HG02610 (cell line): ENCODE data around the gene PRDM7.
"Not testable (repeated sequence)": the region's sequence is repeated elsewhere in the genome, so short reads cannot be mapped to it uniquely, and the experiment has no call there.

Source experiments
- ATAC-seq: cut with Tn5 transposase; IDR thresholded peaks from one replicate; pipeline ENCODE4 v1.9.1; 2021; ENCODE audit warnings: mild to moderate bottlenecking, moderate library complexity; ENCODE audit not compliant: unreplicated experiment

The PRDM7 gene

GRCh38 chr16:90077757-90078578 lies 837 bp upstream of the PRDM7 start:
- peak; percentile 20 for ATAC-seq

DNA sequence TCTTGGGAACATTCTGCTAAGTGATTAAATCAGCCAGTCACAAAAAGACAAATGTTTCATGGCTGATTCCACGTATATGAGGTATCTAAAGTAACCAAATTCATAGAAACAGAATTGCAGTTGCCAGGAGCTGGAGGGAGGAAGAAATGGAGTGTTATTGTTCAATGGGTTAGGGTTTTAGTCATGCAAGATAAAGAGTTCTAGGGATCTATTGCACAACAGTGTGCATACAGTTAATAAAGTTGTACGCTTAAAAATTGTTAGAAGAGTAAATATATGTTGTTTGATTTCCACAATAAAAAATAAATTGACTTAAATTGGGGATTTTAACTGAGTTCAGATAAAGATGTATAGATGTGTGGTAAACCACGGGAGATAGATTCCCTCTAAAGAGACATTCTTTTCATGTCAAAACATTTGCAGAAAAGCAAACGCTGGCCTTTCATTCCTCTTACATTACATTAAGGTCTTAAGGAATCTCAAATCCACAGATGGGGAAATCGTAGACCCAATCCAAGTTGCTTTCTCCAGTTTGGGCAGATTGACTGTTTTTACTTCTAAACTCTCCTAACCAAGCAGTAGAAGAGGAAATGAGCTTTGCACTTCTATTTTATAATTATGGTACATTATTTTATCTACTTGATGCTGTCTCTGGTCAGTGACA lies 4.6 kb downstream of the PRDM7 start:
- ATAC-seq, result no peak

GRCh38 chr16:90070440-90070839 lies 6.7 kb downstream of the PRDM7 start:
- ATAC-seq, result no peak

- no peak for ATAC-seq
Measured at GRCh38 chr16:90061437-90061836, 15.7 kb downstream of the PRDM7 start.

DNA sequence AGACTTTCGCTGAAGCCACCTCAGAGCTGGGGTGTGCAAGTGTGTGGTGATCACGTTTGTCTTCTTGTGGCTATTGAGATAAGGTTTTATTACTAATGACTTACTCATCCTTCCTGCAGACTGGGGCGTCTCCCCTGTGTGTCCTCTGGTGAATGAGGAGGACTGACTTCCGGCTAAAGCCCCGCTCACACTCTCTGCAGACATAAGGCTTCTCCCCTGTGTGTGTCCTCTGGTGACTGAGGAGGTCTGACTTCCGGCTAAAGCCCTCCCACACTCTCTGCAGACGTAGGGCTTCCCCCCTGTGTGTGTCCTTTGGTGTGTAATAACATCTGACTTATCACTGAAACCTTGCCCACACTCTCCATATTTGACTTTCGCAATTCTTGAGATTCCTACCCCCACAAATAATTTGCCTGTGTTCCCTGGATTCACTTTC lies 19.4 kb downstream of the PRDM7 start:
- no peak for ATAC-seq

DNA sequence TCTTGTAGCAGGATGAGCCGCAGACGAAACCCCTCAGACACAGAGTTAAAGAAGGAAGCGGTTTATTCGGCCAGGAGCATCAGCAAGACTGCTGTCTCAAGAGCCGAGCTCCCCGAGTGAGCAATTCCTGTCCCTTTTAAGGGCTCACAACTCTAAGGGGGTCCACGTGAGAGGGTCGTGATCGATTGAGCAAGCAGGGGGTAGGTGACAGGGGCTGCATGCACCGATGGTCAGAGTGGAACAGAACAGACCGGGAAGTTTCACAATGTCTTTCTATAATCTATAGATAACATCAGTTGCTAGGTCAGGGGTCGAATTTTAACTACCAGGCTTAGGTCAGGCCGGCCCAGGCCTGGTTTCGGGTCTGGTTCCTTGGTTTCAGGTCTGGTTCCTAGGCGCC lies 20.6 kb downstream of the PRDM7 start:
- ATAC-seq, result not testable (repeated sequence)

GRCh38 chr16:90055371-90055770 lies 21.8 kb downstream of the PRDM7 start:
- no peak for ATAC-seq

DNA sequence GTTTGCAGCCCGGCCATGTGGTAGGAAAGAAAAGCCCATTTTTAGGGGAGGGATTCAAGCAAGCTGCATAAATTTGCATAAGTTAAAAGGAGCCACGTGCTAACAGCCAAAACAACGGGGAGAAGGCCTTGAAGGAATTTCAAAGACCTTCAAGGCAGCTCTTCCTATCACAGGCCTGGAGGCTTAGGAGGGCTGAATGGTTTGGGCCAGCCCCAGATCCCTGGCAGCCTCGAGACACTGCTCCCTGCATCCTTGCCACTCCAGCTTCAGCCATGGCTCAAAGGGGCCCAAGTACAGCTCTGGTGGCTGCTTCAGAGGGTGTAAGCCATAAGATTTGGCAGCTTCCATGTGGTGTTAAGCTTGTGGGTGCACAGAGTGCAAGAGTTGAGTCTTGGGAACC lies 22.6 kb downstream of the PRDM7 start:
- ATAC-seq, result no peak

GRCh38 chr16:90053902-90054500 lies 23.1 kb downstream of the PRDM7 start:
- ATAC-seq, result no peak

DNA sequence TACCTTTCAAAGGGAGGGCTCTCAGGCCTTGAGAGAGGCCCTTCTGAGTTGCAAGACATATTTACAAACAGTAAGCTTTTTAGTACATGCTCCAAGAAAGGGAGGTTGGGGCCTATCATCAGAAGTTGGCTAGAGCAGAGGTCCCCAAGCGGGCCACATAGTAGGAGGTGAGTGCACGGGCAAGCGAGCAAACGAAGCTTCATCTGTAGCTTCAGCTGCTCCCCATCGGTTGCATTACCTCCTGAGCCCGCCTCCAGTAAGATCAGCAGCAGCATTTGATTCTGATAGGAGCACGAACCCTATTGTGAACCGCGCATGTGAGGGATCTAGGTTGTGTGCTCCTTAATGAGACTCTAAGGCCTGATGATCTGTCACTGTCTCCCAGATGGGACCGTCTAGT lies 26.2 kb downstream of the PRDM7 start:
- no peak for ATAC-seq

DNA sequence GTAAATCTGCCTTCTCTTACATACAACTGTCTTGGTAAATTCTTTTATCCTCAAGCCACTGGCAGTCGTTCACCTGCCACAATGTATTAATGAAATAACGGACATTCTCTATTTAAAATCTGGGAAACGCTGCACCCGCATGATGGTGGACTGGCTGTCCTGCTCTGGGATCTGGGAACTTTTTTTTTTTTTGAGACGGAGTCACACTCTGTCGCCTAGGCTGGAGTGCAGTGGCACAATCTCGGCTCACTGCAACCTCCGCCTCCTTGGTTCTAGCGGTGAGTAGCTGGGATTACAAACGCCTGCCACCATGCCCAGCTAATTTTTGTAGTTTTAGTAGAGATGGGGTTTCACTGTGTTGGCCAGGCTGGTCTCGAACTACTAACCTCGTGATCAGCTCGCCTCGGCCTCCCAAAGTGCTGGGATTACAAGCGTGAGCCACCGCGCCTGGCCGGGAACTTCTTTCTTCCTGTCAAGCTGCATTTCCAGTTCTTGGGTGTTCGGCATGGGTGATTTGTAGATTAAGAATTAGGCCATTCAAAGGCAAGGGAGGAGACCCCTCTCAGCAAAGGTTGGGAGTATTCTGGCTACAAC lies 28.3 kb downstream of the PRDM7 start:
- ATAC-seq, result no peak

- no peak for ATAC-seq
Measured at GRCh38 chr16:90048347-90048722, 28.8 kb downstream of the PRDM7 start.

GRCh38 chr16:90047714-90048346 lies 29.3 kb downstream of the PRDM7 start:
- no peak for ATAC-seq

GRCh38 chr16:90046971-90047713 lies 30.0 kb downstream of the PRDM7 start:
- ATAC-seq, result no peak

DNA sequence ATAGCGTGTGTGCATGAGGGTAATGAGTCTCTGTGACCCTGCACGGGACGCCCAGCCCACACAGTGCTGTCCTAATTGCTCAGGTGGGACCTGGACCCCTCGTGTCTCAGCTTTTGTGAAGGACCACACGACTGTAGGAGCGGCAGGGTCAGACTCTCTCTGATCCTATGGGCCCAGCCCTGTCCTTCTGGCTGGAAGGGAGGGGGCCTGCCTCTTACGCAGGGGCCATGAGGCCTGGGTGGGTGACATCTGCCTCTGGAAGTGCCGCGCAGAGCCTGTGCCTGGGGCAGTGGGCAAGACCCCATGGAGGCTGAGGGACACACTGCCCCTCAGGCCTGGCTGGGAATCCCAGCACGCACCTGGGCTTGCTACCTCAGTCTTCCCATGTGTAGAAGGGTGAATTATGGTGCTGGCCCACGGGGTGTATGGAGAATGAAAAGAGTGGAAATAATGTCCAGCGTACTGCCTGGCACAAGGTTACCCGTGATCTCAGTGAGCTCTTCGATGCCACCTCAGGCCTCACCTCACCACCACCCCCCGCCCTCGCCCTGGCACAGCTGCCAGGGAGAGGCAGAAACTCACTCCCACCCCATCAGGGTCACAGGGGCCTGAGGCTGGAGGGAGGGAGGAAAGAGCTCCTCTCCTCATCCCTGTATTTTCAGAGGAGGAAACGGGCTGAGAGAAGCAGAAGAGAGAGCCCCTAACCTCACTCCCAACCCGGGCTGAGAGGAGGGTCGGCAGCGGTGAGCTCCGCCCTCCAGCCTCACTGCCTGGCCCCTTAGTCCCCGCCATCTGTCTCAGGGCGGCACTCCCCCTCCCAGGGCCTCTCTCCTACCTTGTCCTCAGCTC lies 30.8 kb downstream of the PRDM7 start:
- no peak for ATAC-seq

- no peak for ATAC-seq
Measured at GRCh38 chr16:90044111-90044551, 33.0 kb downstream of the PRDM7 start.

DNA sequence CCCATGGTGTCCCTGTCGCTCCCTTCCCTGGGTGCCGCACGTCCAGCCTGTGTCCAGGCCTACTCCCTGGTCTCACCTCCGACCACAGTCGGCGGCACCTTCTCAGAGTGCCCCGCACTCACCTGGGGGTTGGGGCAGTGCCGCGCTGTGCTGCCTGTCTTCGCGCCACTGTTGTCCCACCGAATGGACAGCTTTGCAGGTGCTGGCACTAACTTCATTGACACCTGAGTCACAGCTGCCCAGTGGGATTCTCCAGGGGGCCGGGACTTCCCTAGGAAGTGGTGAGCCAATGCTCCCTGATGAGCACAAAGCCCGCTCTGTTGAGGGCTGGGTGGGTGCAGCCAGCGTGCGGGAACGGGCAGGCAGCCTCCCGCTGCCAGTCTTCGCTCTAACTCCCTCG lies 33.6 kb downstream of the PRDM7 start:
- ATAC-seq, result no peak

DNA sequence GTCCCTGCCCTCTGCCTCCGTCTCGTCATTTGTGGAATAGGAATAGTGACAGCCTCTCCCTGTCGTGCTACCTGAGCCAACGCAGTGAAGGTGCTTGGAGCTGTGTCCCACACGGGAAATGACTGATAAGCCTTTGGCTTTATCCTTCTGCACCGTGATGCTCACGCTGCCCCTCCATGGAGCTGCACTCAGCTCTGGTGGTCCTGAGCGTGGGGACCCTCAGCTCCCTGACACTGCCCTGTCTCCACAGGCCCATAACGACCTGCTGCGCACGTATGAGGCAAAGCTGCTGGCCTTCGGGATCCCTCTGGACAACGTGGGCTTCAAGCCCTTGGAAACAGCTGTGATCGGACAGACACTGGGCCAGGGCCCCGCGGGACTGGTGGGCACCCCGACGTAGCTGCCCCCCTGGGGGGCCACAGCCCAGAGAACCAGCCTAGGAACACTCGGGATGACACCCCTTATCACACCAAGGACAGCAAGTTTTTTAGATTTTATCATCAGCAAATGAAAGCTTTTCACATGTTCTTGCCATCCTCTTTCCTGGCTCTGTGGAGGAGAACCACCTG lies 34.1 kb downstream of the PRDM7 start:
- ATAC-seq, result no peak

DNA sequence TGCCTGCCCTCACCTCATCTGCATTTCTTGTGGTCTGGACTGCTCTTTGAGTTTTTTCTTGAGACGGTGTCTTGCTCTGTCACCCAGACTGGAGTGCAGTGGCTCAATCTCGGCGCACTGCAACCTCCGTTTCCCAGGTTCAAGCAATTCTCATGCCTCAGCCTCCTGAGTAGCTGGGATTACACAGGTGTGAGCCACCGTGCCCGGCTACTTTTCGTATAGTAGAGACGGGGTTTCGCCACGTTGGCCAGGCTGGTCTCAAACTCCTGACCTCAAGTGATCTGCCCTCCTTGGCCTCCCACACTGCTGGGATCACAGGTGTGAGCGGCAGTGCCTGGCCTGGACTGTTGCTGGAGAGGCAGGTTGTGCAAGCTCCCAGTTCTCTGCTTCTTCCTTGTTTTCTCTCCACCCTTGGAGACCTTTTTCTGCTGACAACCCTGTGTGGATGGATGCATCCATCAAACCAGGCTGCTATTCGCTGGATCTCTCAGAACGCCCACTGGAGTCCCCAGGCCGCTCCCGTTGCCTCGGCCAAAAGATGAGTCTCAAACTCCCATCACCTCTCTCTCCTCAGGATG lies 35.1 kb downstream of the PRDM7 start:
- no peak for ATAC-seq
